KG1 (cell line): ENCODE results near the gene PHLDB3.
"Not testable (repeated sequence)": the region's sequence is repeated elsewhere in the genome, so short reads cannot be mapped to it uniquely, and the experiment has no call there.

ENCODE experiments used
- DNase-seq: peaks from one replicate; lab custom pipeline; 2025; lab: John Stamatoyannopoulos, UW

PHLDB3 gene

GRCh38 chr19:43504426-43505185, at the start of gene PHLDB3:
TSS of gene PHLDB3 (minus strand) at chr19:43504746. CDS start at chr19:43504118, 628 bp downstream.
- DNase-seq: no peak

- no peak for DNase-seq
These were observed 49.1 kb upstream of the PHLDB3 start for GRCh38 chr19:43553656-43554055.

DNA sequence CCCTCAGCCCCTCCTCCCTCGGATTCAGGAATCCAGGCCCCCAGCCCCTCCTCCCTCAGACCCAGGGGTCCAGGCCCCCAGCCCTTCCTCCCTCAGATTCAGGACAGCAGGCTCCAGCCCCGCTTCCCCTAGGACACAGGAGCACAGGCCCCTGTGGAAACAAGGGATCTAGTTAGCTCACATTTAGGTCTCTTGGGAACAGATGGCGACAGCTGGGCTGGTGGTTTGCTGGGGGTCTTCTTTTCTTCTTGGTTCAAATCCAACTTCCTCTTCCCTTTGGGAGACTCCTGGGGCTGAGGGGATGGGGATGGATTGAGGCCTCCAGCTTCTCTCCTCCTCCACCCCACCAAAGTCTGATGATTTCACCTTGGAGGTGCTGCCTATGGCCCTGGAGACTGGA, 48.1 kb upstream of the PHLDB3 start:
- DNase-seq: no peak

- no peak for DNase-seq
These were observed 47.6 kb upstream of the PHLDB3 start for GRCh38 chr19:43552198-43552450.

DNA sequence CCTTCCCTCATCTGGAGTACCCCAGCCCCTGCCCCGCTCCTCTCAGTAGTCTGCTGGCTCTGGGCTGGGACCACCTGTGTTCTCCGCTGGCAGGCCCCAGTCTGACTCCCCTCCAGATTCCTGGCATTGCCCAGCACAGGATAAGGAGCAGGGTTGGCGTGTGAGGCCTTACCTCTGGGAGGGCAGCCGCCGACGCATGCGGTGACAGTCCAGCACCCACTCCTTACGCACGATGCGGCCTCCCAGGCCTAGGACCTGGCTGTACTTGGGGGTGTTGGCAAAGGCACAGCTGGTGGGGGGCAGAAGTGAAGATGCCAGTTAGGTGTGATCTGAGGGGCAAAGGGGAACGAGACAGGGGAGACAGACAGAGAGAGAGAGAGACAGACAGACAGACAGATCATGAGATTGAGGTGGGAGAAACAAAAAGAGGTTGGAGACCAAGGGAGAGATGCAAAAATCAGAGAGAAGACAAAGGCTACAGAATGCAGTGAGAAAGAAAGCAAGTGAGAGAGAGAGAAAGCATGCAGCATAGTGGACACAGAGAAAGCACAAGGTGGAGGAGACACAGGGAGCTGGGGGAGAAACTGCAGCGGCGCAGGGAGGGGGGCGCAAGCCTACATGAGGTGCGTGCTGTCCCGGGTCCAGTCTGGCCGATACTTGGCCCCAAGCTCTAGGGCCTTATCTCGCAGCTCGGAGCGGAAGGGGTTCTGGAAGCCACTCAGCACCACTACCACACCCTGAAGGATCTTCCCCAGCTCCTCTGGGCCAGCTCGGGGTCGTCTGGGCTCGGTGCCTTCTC, 47.1 kb upstream of the PHLDB3 start:
- DNase-seq: no peak

- DNase-seq: no peak
These were observed 44.2 kb upstream of the PHLDB3 start for GRCh38 chr19:43548706-43549105.

GRCh38 chr19:43547926-43548325, 43.4 kb upstream of the PHLDB3 start:
- not testable (repeated sequence) for DNase-seq

GRCh38 chr19:43546581-43546980, 42.0 kb upstream of the PHLDB3 start:
- no peak for DNase-seq

- DNase-seq: no peak
These were observed 41.4 kb upstream of the PHLDB3 start for GRCh38 chr19:43545981-43546380.

DNA sequence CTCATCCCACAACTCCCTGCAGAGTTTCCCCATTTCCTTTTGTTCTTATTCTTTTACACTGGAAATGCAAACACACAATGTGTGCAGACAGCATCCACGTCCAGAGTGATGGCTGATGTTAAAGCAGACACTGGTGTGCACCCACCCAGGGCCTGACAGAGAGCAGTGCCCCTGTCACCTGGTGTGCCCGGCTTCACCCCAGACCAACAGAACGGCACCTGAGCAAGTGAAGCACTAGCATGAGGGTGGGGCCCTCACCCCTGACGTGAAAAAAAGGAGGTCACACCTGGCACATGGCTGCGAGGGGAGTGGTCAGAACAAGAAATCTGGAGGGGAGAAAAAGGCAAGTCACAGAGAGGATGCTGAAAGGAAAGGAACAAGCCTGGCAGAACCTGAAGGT, 40.7 kb upstream of the PHLDB3 start:
- no peak for DNase-seq

- DNase-seq: no peak
These were observed 39.5 kb upstream of the PHLDB3 start for GRCh38 chr19:43544077-43544476.

DNA sequence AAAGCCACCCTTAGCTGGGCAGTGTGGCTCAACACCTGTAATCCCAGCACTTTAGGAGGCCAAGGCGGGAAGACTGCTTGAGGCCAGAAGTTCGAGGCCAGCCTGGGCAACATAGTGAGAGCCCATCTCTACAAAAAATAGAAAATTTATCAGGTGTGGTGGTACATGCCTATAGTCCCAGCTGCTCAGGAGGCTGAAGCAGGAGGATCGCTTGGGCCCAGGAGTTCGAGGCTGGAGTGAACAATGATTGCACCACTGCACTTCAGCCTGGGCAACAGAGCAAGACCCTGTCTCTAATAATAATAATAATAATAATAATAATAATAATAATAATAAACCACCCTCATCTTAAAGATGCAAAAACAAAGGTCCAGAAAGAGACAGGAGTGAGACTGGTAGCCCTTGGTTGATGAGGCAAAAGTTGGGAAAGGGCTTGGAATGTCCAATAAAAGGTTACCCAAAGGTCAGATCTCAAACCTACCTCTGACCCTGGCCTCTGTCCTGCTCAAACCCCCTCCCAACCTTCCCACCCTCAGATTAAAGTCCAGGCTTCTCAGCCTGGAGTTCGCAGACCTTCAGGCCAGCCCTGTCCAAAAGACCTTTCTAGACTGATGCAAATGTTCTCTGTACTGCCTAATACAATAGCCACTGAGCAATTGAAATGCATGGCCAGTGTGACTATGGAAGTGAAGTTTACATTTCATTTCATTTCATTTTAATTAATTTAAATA, 37.5 kb upstream of the PHLDB3 start:
- no peak for DNase-seq

DNA sequence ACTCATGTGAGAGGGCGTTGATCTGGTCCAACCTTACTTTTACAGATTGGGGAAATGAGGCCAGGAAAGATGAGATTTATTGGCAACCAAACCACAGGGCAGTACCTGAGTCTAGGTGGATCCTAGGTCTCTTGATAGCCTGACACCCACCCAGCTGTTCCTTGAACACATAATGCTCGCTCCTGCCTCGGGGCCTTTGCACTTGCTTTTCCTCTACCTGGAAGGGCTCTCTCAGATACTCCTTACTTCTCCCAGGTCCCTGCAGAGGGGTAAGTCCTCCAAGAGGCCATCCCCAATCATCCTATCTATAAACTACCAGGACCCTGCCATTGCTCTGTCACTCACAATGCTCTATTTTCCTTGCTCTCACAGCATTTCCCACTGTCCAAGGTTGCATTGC, 35.8 kb upstream of the PHLDB3 start:
- no peak for DNase-seq

DNA sequence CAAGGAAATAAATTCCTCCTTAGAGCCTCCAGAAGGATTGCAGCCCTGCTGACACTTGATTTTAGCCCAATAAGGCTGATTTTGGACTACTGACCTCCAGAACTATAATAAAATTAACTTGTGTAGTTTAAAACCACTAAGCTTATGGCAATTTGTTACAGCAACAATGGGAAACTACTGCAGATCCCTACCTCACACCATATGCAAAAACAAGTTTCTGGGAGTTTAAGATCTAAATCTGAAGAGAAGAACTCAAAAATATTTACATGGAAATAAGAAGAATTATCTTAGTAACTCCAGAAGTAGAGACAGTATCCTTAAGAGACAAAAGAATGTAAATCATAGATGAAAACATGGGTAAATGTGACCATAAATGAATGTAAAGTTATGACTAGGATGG, 34.4 kb upstream of the PHLDB3 start:
- no peak for DNase-seq

- DNase-seq: no peak
These were observed 30.5 kb upstream of the PHLDB3 start for GRCh38 chr19:43534816-43535761.

- DNase-seq: no peak
These were observed 29.8 kb upstream of the PHLDB3 start for GRCh38 chr19:43534305-43534815.

DNA sequence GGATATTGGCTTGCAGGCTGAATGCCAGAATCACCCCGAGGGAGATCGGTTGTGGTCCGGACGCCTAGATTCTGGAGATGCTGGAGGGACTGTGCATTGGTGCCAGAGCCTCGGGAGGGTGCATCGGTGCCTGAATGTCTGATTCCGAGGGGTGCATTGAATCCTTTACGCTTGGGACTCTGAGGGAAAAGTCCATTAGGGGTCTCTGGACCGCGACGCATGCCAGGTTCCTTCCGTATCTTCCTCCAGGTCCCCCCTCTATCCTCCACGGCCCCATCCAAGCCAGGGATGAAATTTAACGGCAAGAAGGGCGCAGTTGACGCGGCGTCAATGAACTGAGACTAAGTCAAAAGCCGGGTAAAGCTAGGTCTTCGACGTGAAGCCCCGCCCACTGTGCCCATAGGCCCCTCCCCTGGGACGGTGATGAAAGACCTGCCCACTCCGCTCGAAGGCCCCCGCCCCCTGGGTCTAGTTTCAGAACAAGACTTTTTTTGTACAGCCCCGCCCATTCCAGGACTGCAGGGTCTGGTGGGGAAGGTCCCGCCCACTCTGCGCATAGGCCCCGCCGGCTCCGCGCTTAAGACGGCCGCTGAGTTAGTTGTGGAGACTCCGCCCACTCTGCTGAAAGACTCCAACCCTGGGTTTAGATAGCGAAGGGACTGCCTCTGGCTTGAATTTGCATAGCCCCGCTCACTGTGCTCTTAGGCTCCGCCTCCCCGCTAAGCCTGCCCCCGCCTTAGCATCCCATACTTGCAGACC, 29.2 kb upstream of the PHLDB3 start:
- no peak for DNase-seq

DNA sequence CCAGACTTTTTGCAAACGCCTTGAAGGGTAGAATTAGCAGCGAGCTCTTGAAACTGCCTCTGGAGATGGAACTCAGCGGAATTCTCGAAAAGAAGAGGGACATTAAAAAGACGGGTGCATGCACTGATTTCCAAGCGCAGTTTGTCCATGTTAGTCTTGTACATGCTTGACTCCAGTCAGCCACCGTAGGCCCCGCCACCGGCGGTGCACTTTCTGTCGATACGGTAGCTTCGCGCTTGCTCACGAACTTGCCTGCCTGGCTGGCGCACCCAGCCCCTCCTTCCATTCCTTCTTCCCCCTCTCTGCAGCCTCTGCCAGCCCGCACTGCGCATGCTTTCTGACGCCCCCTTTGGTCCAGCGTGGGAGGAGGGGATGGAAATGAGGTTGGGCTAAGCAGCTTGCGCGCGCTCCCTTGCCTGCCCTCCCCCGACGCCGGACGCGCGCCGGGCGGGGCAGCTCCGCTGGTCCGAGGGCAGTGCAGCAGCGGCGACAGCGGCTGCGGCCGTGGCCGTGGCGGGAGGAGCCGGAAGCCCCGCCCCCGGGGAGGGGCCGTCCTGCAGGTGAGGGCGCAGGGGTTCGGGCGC, 28.5 kb upstream of the PHLDB3 start, which contains the start of gene ZNF575:
ZNF575 (plus strand) TSS at position 227 of the 584 bp plus-strand sequence. CDS start 1,235 bp downstream, outside the sequence.
- peak; percentile 48 for DNase-seq

GRCh38 chr19:43532571-43532961, 28.0 kb upstream of the PHLDB3 start:
- DNase-seq: no peak

- no peak for DNase-seq
These were observed 23.5 kb upstream of the PHLDB3 start for GRCh38 chr19:43527860-43528622.
